Ishikawa (cell line): ENCODE data around the gene RGL1.

Experiments
- CEBPB ChIP-seq: IDR thresholded peaks from 2 replicates; pipeline ENCODE4 v1.6.1; 2012
- CREB1 ChIP-seq: IDR thresholded peaks from 2 replicates; pipeline ENCODE4 v1.6.1; 2012; ENCODE audit warnings: low read depth
- EGR1 ChIP-seq: IDR thresholded peaks from 2 replicates; pipeline ENCODE4 v1.6.1; 2012
- EP300 ChIP-seq: IDR thresholded peaks from 2 replicates; pipeline ENCODE4 v1.6.1; 2012; ENCODE audit warnings: borderline replicate concordance
- FOXM1 ChIP-seq: IDR thresholded peaks from 2 replicates; pipeline ENCODE4 v1.6.1; 2012; ENCODE audit warnings: low read depth, borderline replicate concordance
- MAX ChIP-seq: IDR thresholded peaks from 2 replicates; pipeline ENCODE4 v1.6.1; 2012
- NFIC ChIP-seq: IDR thresholded peaks from 2 replicates; pipeline ENCODE4 v1.6.1; 2012
- RAD21 ChIP-seq: IDR thresholded peaks from 2 replicates; pipeline ENCODE4 v1.6.1; 2012; ENCODE audit warnings: low read depth
- TAF1 ChIP-seq: IDR thresholded peaks from 2 replicates; pipeline ENCODE4 v1.6.1; 2012; ENCODE audit warnings: low read depth, mild to moderate bottlenecking
- TCF12 ChIP-seq: IDR thresholded peaks from 2 replicates; pipeline ENCODE4 v1.6.1; 2012; ENCODE audit warnings: low read depth
- TEAD4 ChIP-seq: IDR thresholded peaks from 2 replicates; pipeline ENCODE4 v1.6.1; 2012
- YY1 ChIP-seq: IDR thresholded peaks from 2 replicates; pipeline ENCODE4 v1.6.1; 2012; ENCODE audit warnings: low read depth
- ZBTB7A ChIP-seq: IDR thresholded peaks from 2 replicates; pipeline ENCODE4 v1.6.1; 2012; ENCODE audit warnings: low read depth
- TF ChIP-seq, protein P1 (sequence below): IDR thresholded peaks from 2 replicates; pipeline ENCODE4 v1.6.1; 2012
- TF ChIP-seq, protein P2 (sequence below): IDR thresholded peaks from 2 replicates; pipeline ENCODE4 v1.6.1; 2012; ENCODE audit warnings: low read depth, mild to moderate bottlenecking

Gene RGL1

GRCh38 chr1:183945428-183946319 lies 140.8 kb downstream of the RGL1 start:
- no peak for TF ChIP-seq CEBPB

DNA sequence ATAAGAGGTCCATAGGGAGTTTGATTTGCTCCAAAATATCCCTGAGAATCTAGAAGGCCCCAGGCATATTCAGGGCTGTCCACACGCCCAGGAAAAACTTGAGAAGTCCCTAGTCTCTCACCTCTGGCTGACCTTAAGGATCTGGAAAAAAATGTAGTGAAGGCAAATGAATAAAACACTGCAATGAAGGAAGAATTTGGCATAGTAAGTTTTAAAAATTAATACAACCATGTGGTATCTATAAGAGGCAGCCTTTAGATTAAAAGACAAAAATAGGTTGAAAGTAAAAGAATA lies 141.3 kb downstream of the RGL1 start:
- no peak for TF ChIP-seq TEAD4
- TF ChIP-seq, protein P1, sequence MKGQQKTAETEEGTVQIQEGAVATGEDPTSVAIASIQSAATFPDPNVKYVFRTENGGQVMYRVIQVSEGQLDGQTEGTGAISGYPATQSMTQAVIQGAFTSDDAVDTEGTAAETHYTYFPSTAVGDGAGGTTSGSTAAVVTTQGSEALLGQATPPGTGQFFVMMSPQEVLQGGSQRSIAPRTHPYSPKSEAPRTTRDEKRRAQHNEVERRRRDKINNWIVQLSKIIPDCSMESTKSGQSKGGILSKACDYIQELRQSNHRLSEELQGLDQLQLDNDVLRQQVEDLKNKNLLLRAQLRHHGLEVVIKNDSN = no peak
- TF ChIP-seq RAD21 = no peak
- TF ChIP-seq ZBTB7A = no peak
- no peak for TF ChIP-seq TAF1
- no peak for TF ChIP-seq TCF12
- TF ChIP-seq CREB1 = no peak
- no peak for TF ChIP-seq MAX
- TF ChIP-seq, protein P2, sequence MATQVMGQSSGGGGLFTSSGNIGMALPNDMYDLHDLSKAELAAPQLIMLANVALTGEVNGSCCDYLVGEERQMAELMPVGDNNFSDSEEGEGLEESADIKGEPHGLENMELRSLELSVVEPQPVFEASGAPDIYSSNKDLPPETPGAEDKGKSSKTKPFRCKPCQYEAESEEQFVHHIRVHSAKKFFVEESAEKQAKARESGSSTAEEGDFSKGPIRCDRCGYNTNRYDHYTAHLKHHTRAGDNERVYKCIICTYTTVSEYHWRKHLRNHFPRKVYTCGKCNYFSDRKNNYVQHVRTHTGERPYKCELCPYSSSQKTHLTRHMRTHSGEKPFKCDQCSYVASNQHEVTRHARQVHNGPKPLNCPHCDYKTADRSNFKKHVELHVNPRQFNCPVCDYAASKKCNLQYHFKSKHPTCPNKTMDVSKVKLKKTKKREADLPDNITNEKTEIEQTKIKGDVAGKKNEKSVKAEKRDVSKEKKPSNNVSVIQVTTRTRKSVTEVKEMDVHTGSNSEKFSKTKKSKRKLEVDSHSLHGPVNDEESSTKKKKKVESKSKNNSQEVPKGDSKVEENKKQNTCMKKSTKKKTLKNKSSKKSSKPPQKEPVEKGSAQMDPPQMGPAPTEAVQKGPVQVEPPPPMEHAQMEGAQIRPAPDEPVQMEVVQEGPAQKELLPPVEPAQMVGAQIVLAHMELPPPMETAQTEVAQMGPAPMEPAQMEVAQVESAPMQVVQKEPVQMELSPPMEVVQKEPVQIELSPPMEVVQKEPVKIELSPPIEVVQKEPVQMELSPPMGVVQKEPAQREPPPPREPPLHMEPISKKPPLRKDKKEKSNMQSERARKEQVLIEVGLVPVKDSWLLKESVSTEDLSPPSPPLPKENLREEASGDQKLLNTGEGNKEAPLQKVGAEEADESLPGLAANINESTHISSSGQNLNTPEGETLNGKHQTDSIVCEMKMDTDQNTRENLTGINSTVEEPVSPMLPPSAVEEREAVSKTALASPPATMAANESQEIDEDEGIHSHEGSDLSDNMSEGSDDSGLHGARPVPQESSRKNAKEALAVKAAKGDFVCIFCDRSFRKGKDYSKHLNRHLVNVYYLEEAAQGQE = no peak
- no peak for TF ChIP-seq EP300
- TF ChIP-seq FOXM1 = no peak
- TF ChIP-seq CEBPB = no peak
- TF ChIP-seq YY1 = no peak
- no peak for TF ChIP-seq NFIC
- TF ChIP-seq EGR1 = no peak

GRCh38 chr1:183947988-183948387 lies 143.1 kb downstream of the RGL1 start:
- no peak for TF ChIP-seq YY1
- no peak for TF ChIP-seq TAF1

DNA sequence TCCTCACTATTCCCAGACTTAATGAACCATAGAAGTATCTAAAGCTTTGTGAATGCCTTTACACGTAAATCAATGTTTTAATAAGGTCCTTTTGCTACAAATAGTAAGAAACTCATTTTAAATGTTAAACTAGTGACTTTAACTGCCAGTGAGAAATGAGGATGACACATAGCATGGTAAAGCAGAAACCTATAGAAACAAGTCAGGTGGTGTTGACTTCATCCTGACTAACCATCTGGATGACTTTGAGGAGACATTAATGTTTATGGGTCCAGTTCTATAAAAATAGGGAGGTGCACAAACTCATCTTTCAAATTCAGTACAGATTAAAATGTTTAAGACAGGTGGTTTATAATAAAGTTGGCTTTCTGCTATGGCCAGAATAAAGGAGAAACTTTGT lies 147.2 kb downstream of the RGL1 start:
- TF ChIP-seq CEBPB (no peak), TAF1 (no peak), ZBTB7A (no peak), MAX (no peak), FOXM1 (no peak), RAD21 (no peak), EP300 (no peak), TCF12 (no peak), YY1 (no peak), EGR1 (no peak), CREB1 (no peak), NFIC (no peak), TEAD4 (no peak)
- TF ChIP-seq, protein P1 = no peak
- TF ChIP-seq, protein P2 = no peak

DNA sequence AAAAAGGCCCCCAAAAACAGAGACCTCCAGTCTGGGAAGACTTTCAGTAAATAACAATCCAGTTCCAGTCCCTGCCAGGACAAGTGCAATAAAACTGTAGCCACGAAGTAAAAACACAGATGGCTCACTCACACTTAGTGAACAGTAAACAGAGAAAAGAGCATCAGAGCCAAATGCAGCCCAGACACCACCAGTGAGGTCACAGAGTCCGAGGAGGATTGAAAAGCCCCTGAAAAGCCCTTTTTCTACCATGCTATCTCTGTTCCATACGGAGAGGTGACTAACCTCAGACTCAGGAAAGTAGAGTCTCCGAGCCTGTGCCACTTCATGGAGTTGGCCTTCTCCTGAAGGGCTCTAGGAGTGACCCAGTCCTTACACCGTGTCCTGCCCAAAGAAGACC lies 148.1 kb downstream of the RGL1 start:
- no peak for TF ChIP-seq NFIC
- TF ChIP-seq ZBTB7A = no peak
- no peak for TF ChIP-seq TEAD4
- no peak for TF ChIP-seq RAD21
- TF ChIP-seq CREB1 = no peak

DNA sequence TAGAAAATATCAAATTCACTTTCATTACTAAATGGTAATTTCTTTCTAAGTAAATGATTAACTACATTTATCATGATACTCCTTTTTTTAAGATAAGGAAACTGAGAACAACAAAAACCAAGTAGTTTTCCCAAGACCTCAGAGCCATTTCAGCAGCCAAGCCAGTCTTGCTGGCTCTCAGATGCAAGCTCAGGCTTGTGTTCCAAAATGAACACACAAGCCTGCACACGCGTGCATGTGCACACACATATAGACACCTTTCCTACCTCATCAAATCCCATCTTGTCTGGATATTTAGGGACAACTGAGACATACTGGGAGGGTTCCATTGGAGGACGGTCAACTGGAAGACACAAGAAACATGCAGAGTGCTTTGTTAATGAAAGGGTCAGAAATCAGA lies 149.6 kb downstream of the RGL1 start:
- TF ChIP-seq ZBTB7A (no peak), CREB1 (no peak), TCF12 (no peak), RAD21 (no peak), EGR1 (no peak), EP300 (no peak), CEBPB (no peak), TEAD4 (no peak), MAX (no peak), YY1 (no peak), NFIC (no peak), TAF1 (no peak)
